Lower leg skin (tissue), 4 donors: ENCODE data around the gene POLR3GL. TPM values are rescaled to one million over a fixed set of nuclear protein-coding genes. Genes with fewer than 3 reads are reported as not detected.

Experiments used
- DNase-seq, 2 donors: peaks; one replicate each; pipeline ENCODE4 v3.0.0-alpha.2; 2019; ENCODE audit warnings: low spot score in 2 of 2
- H3K4me3 ChIP-seq: fragments of 200-600 bp; sonication (generic); 2 replicates; pipeline ENCODE4 v1.5.1; 2017; ENCODE audit warnings: mild to moderate bottlenecking, low read depth; ENCODE audit not compliant: poor library complexity, severe bottlenecking
- CTCF ChIP-seq, 3 donors: fragments of 450-650 bp; IDR thresholded peaks; one replicate each; pipeline ENCODE4 v1.5.1; 2016; ENCODE audit warnings: antibody characterized with exemption in 3 of 3, mild to moderate bottlenecking in 3 of 3, moderate library complexity in 2 of 3
- POLR2A ChIP-seq, 2 donors: fragments of 450-650 bp; IDR thresholded peaks; one replicate each; pipeline ENCODE4 v1.6.1; 2016 to 2017; ENCODE audit warnings: antibody characterized with exemption in 2 of 2, mild to moderate bottlenecking in 1 of 2, moderate library complexity in 1 of 2
- WGBS, 2 donors: methylation state at CpG; one replicate each; pipeline ENCODE4 v1.1.5; 2018; 5-methylcytosine and 5-hydroxymethylcytosine counted together
- intact Hi-C: fragments of 100-400 bp; cut with DNase I; formaldehyde crosslinking; loops from one replicate; pipeline ENCODE4 v1.15.0; 2023; ENCODE audit warnings: low total_unique reads
- total RNA-seq, 4 donors: library from RNA; depleted of rRNA; stranded (reverse); fragments of >200 nt; gene quantifications; one replicate each; pipeline ENCODE4 v1.1.0, GENCODE V29; 2016

POLR3GL gene
- total RNA-seq = 10 to 100 TPM; 10.6 to 15.3 (median 14.2) TPM

GRCh38 chr1:145964328-145965118 lies at the start of gene POLR3GL, which contains the start of gene ANKRD34A:
Gene POLR3GL, plus strand, starts transcription at chr1:145964690. Its CDS starts 10,176 bp downstream, at chr1:145974866.
Gene ANKRD34A, minus strand, starts transcription at chr1:145964575. Its CDS starts 2,816 bp downstream, at chr1:145961759.
- peak within 1 kb of the TSS; percentile 42 for H3K4me3 ChIP-seq
- 1% methylated on average over 37 of the region's 37 CpGs for WGBS, 2 donors
- DNase-seq = peak; percentile 97 to 99
- intact Hi-C loops = no loop called here
- TF ChIP-seq CTCF (IDR thresholded peaks at IDR 0.05) = no peak
- TF ChIP-seq POLR2A (IDR thresholded peaks at IDR 0.05) = peak in 1 of 2 donors; percentile 73

- intact Hi-C loops = loop anchor here (10.0 kb wide), 1 partner anchor 98 kb away; no protein-coding TSS in a partner anchor
- H3K4me3 ChIP-seq = no peak overlapping the region
- 72 to 81% methylated on average over 5 of the region's 5 CpGs for WGBS, 2 donors
- TF ChIP-seq CTCF (IDR thresholded peaks at IDR 0.05) (no peak), POLR2A (IDR thresholded peaks at IDR 0.05) (no peak)
- DNase-seq = peak in 1 of 2 donors; percentile 20
Observed at GRCh38 chr1:145916745-145917144, 47.7 kb upstream of the POLR3GL start.

- peak overlapping the region; percentile 52 for H3K4me3 ChIP-seq
- 38 to 69% methylated on average over 5 of the region's 5 CpGs for WGBS, 2 donors
- TF ChIP-seq POLR2A (IDR thresholded peaks at IDR 0.05) (no peak), CTCF (IDR thresholded peaks at IDR 0.05) (no peak)
- intact Hi-C loops = loop anchor here (10.0 kb wide), 1 partner anchor 97 kb away; no protein-coding TSS in a partner anchor
- DNase-seq = no peak
Observed at GRCh38 chr1:145917595-145917994, 46.9 kb upstream of the POLR3GL start.

- peak; percentile 90 to 98 for DNase-seq
- whole genome bisulfite sequencing, 2 donors = 0 to 1% methylated on average over 51 of the region's 51 CpGs
- intact Hi-C loops = loop anchor here (10.0 kb wide), 1 partner anchor 96 kb away; no protein-coding TSS in a partner anchor
- TF ChIP-seq CTCF (IDR thresholded peaks at IDR 0.05) = no peak
- peak in 1 of 2 donors; percentile 34 for TF ChIP-seq POLR2A (IDR thresholded peaks at IDR 0.05)
- peak within 1 kb of the TSS; percentile 52 for H3K4me3 ChIP-seq
Observed at GRCh38 chr1:145918144-145918991, 46.1 kb upstream of the POLR3GL start, which contains the start of gene PEX11B. Gene PEX11B, minus strand, starts transcription at chr1:145918717. Its CDS starts 29 bp downstream, at chr1:145918688.
